Measurements from ENCODE around the gene MCCD1. TPM values are rescaled to one million over a fixed set of nuclear protein-coding genes. Genes with fewer than 3 reads are reported as not detected.
A peak's percentile ranks its signal among the peaks of the same experiment; 100 is the strongest.

MCCD1 gene
- polyA plus RNA-seq, 2 of the 4 experiments (the other 2 are of a cell fraction): not detected

DNA sequence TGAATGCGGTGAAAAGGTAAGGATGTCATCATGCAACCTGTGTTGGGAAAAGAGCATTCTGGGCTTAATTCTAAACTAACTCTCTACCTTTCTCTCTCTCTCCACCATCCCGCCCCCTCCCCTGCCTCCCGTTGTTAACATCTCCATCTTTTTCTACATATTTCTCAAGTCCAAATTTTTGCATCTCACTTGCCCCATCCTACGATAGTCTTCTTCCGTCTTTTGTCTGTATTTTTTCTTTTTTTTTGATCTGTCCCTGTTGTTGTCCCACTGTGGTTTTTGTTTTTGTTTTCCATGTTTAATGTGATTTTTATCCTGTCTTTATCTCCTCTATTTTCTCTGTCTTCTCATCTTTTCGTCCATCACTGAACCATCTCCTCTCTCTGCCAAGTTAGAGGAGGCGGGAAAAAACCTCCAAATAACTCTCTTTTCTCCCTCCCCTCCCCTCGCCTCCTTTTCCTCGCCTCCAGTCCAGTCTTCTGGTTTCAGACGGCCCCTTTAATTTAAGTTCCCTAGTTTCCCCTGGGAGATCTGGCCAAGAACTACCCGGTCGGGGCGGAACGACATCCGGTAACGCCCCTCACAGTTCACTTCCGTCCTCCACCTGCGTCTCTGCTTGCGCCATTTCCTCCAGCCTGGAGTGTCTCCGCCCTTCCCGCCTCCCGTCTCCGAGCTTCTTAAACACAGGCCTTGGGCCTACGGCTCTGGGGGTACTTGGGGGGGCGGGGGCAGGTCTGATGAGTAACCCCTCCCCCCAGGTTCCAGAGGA is 18.4 kb downstream of the MCCD1 start, which contains the start of gene NFKBIL1:
TSS of gene NFKBIL1 (plus strand) at position 651 of the 769 bp plus-strand sequence. CDS start at position 738, 87 bp downstream.
- CTCF ChIA-PET: interaction anchor here (0.6 to 15.7 kb wide), 21 partner anchors 10 to 777 kb away, joined by 3 to 331 read pairs (median 4); partner anchors contain the start of genes AIF1, LST1, LTB and NCR3
- TF ChIP-seq ZFP36 (IDR thresholded peaks at IDR 0.05; ENCODE audit: borderline replicate concordance, partially characterized antibody) (no peak), RFX5 (IDR thresholded peaks at IDR 0.05) (no peak), FOSL2 (IDR thresholded peaks at IDR 0.05) (no peak), FOSL2 (CRISPR knock-in tag; IDR thresholded peaks at IDR 0.05) (no peak), CBX2 (IDR thresholded peaks at IDR 0.05; ENCODE audit: borderline replicate concordance, low read depth) (no peak), RARB (CRISPR knock-in tag; IDR thresholded peaks at IDR 0.05) (no peak), CEBPB (IDR thresholded peaks at IDR 0.05) (peak in 1 of 2 experiments; percentile 31; a peak in 1 of 4 replicates), JUN (IDR thresholded peaks at IDR 0.05) (peak; percentile 39 to 50; a peak in 1 of 5 replicates), RNF2 (IDR thresholded peaks at IDR 0.05; ENCODE audit: borderline replicate concordance, low read depth) (no peak), HOXA7 (CRISPR knock-in tag; IDR thresholded peaks at IDR 0.05) (no peak), SMC3 (IDR thresholded peaks at IDR 0.05) (no peak), MYC (IDR thresholded peaks at IDR 0.05; ENCODE audit: borderline replicate concordance, low read length) (no peak)
- TF ChIP-seq, protein P1, sequence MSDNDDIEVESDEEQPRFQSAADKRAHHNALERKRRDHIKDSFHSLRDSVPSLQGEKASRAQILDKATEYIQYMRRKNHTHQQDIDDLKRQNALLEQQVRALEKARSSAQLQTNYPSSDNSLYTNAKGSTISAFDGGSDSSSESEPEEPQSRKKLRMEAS (IDR thresholded peaks at IDR 0.05): peak; percentile 66; the same call in 1 of the 2 replicates
- TF ChIP-seq, protein P2, sequence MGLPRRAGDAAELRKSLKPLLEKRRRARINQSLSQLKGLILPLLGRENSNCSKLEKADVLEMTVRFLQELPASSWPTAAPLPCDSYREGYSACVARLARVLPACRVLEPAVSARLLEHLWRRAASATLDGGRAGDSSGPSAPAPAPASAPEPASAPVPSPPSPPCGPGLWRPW (IDR thresholded peaks at IDR 0.05): no peak
- TF ChIP-seq, protein P3, sequence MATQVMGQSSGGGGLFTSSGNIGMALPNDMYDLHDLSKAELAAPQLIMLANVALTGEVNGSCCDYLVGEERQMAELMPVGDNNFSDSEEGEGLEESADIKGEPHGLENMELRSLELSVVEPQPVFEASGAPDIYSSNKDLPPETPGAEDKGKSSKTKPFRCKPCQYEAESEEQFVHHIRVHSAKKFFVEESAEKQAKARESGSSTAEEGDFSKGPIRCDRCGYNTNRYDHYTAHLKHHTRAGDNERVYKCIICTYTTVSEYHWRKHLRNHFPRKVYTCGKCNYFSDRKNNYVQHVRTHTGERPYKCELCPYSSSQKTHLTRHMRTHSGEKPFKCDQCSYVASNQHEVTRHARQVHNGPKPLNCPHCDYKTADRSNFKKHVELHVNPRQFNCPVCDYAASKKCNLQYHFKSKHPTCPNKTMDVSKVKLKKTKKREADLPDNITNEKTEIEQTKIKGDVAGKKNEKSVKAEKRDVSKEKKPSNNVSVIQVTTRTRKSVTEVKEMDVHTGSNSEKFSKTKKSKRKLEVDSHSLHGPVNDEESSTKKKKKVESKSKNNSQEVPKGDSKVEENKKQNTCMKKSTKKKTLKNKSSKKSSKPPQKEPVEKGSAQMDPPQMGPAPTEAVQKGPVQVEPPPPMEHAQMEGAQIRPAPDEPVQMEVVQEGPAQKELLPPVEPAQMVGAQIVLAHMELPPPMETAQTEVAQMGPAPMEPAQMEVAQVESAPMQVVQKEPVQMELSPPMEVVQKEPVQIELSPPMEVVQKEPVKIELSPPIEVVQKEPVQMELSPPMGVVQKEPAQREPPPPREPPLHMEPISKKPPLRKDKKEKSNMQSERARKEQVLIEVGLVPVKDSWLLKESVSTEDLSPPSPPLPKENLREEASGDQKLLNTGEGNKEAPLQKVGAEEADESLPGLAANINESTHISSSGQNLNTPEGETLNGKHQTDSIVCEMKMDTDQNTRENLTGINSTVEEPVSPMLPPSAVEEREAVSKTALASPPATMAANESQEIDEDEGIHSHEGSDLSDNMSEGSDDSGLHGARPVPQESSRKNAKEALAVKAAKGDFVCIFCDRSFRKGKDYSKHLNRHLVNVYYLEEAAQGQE (IDR thresholded peaks at IDR 0.05): no peak
- TF ChIP-seq, protein P4, sequence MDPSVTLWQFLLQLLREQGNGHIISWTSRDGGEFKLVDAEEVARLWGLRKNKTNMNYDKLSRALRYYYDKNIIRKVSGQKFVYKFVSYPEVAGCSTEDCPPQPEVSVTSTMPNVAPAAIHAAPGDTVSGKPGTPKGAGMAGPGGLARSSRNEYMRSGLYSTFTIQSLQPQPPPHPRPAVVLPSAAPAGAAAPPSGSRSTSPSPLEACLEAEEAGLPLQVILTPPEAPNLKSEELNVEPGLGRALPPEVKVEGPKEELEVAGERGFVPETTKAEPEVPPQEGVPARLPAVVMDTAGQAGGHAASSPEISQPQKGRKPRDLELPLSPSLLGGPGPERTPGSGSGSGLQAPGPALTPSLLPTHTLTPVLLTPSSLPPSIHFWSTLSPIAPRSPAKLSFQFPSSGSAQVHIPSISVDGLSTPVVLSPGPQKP (IDR thresholded peaks at IDR 0.05; ENCODE audit: low read depth, low read length): no peak
- peak within 1 kb of the TSS; percentile 57 for H3K4me3 ChIP-seq
- WGBS (ENCODE audit: missing lambda C conversion rate): under 1% methylated on average over 25 of the region's 25 CpGs
- H3K27ac ChIP-seq: peak within 1 kb of the TSS; percentile 87 to 90
- H3K9me3 ChIP-seq: no peaks in the 10 kb centered on the region
- peak; percentile 85 to 97 for DNase-seq (ENCODE audit: low read depth in 1 of 2, low spot score in 1 of 2)
- H3K4me1 ChIP-seq: peaks cover 14% of the 10 kb centered on the region
- H3K4me2 ChIP-seq: peak within 1 kb of the TSS; percentile 67
- POLR2A ChIA-PET: interaction anchor here (0.6 to 1.4 kb wide), 8 partner anchors 18 to 1465 kb away, joined by 3 to 6 read pairs (median 4); partner anchors contain the start of gene HSPA1B
- FAIRE-seq: no peak
- ATAC-seq: peak; percentile 93 to 95

DNA sequence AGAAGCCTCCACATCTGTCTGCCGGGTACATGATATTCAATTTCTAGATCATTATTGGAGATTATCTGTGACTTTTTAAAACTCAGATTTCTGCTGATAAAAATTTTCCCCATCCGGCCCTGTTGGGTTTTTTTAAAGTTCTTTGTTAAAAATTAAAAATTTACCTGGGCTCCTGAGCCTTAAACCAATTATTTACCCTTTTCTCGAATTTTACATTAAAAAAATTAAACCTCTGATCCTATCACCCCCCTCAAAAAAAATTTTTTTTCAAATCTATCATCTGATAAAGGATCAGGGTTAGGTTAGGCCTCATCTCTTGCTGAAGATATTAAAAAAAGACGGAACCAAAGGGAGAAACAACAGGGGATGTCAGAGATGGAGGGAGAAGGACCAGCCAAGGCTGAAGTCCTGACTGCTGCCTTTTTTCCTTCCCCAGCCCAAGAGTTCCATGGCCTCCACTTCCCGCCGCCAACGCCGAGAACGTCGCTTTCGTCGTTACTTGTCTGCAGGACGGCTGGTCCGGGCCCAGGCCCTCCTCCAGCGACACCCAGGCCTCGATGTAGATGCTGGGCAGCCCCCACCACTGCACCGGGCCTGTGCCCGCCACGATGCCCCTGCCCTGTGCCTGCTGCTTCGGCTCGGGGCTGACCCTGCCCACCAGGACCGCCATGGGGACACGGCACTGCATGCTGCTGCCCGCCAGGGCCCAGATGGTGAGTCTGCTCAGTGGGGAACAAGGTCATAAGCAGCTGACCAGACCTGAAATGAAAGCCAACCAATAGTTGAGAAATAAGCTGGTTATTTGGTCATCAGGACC is 19.2 kb downstream of the MCCD1 start:
- ChIA-PET POLR2A (interaction anchor here (0.6 to 1.4 kb wide), 5 partner anchors 17 to 1464 kb away, joined by 3 to 6 read pairs (median 4); partner anchors contain the start of gene HSPA1B), CTCF (interaction anchor here (0.8 to 15.7 kb wide), 9 partner anchors 9 to 248 kb away, joined by 3 to 331 read pairs (median 6); partner anchors contain the start of genes LST1, LTB, NCR3 and TNF)
- H3K4me2 ChIP-seq: peak overlapping the region; percentile 67
- H3K4me1 ChIP-seq: peaks cover 13% of the 10 kb centered on the region
- no peak for DNase-seq (ENCODE audit: low read depth in 1 of 2, low spot score in 1 of 2)
- no peak for ATAC-seq
- TF ChIP-seq PHF8 (IDR thresholded peaks at IDR 0.05; ENCODE audit: borderline replicate concordance, low read depth): 0 out of 2 replicates have a peak, but pooled peaks have one; percentile 58
- TF ChIP-seq, protein P5, sequence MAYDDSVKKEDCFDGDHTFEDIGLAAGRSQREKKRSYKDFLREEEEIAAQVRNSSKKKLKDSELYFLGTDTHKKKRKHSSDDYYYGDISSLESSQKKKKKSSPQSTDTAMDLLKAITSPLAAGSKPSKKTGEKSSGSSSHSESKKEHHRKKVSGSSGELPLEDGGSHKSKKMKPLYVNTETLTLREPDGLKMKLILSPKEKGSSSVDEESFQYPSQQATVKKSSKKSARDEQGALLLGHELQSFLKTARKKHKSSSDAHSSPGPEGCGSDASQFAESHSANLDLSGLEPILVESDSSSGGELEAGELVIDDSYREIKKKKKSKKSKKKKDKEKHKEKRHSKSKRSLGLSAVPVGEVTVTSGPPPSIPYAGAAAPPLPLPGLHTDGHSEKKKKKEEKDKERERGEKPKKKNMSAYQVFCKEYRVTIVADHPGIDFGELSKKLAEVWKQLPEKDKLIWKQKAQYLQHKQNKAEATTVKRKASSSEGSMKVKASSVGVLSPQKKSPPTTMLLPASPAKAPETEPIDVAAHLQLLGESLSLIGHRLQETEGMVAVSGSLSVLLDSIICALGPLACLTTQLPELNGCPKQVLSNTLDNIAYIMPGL (CRISPR knock-in tag; IDR thresholded peaks at IDR 0.05; ENCODE audit: borderline replicate concordance): 0 out of 2 replicates have a peak, but pooled peaks have one; percentile 7
- TF ChIP-seq TFCP2L1 (CRISPR knock-in tag; IDR thresholded peaks at IDR 0.05): no peak
- TF ChIP-seq JUN (IDR thresholded peaks at IDR 0.05): 0 out of 5 replicates have a peak, but pooled peaks of 1 of the 2 experiments have one; percentile 11
- no peak for TF ChIP-seq NR3C1 (IDR thresholded peaks at IDR 0.05)
- H3K4me3 ChIP-seq: peak overlapping the region; percentile 57
- peak overlapping the region; percentile 87 to 90 for H3K27ac ChIP-seq
- no peak for FAIRE-seq
- 77% methylated on average over 22 of the region's 24 CpGs for WGBS (ENCODE audit: missing lambda C conversion rate)
- no peaks in the 10 kb centered on the region for H3K9me3 ChIP-seq

Measured in A549 (cell line).